Astrocyte of the cerebellum (primary cell): ENCODE data around the gene PITX2.

Experiments
- DNase-seq: peaks from one replicate; pipeline ENCODE4 v3.0.0-alpha.2; 2011; ENCODE audit warnings: low read depth
- H3K4me3 ChIP-seq: 2 replicates; pipeline ENCODE4 v1.5.1; 2011; ENCODE audit warnings: mild to moderate bottlenecking, low read depth, low read length, moderate library complexity
- CTCF ChIP-seq: IDR thresholded peaks from 2 replicates; pipeline ENCODE4 v1.5.1; 2012; ENCODE audit warnings: low read length, low read depth, moderate library complexity, mild to moderate bottlenecking; ENCODE audit errors: missing control alignments
- in situ Hi-C: cut with HindIII; loops from 2 replicates; pipeline ENCODE4 v1.10.0; 2017; ENCODE audit warnings: low sequenced_read_pairs

The PITX2 gene

DNA sequence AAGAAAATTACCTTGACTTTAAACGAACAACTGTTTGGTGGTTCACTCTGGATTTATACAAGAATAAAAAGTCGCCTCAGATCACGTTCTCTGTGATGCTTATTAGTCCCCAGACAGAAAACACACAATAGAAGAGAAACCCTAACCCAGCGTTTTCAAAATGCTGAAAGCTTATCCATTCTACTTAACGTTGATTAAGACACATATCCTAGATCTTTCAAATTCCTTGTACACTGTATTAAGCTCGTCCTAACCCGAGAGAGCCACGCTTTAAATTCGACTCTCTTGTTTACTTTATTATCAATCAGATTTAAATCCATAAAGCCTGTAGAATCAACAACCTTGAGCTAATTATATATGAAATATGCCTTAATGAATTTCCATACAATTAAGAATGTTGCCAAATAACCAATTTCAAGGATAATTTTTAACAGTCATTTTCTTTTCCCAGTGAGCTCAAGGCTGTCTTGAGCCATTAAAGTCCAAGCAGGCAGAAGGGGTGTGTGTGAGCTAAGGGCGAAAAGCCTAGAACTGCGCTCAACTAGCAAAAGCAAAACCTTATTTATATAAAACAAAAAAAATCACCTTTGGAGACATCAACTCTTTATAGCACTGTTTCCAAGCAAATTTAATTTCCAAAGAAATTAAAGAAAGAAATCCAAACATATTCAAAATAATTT lies 981 bp upstream of the PITX2 start:
- DNase-seq: no peak
- TF ChIP-seq CTCF: no peak
- no peak overlapping the region for H3K4me3 ChIP-seq
- in situ Hi-C loops: no loop called here

DNA sequence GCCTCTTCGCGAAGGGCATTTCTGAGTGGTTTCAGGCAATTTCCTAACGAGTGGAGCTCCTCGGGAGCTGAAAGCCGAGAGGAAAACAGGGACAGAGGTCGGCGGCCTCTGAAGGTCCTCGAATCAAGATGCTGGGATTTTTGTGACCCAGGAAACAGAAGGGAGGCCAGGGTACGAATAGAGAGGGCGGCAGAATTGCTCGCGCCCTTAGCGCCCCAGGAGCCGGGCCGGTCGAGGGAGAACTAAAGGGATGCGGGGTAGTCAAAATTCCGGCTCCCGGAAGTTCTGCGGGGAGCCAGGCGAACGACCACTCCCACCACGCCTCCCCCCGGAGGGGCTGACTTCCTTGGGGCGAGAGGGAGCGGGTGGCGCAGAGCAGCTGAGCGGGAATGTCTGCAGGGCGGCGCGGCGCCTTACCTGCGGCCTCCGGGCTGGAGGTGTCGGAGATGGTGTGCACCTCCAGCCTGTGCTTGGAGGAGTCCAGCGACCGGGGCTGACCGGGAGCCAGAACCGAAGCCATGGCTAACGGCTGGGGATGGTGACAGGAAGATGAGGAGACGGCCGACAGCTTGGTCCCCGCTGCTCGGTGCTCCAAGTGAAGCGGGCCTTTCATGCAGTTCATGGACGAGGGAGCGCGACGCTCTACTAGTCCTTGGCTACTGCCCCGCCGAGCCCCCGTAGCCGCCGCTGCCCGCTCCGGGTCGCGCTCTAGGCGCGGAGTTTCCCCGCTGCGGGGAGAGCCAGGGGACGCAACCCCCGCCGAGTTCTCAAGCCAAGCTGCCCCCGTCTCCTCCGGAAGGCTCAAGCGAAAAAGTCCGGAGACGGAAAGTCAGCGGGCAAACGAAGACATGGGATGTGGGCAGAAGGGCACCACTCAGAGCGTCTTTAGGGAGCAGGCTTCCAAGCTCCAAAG lies 782 bp downstream of the PITX2 start:
- DNase-seq: no peak
- peak overlapping the region; percentile 28 for H3K4me3 ChIP-seq
- in situ Hi-C loops: no loop called here
- TF ChIP-seq CTCF: no peak

DNA sequence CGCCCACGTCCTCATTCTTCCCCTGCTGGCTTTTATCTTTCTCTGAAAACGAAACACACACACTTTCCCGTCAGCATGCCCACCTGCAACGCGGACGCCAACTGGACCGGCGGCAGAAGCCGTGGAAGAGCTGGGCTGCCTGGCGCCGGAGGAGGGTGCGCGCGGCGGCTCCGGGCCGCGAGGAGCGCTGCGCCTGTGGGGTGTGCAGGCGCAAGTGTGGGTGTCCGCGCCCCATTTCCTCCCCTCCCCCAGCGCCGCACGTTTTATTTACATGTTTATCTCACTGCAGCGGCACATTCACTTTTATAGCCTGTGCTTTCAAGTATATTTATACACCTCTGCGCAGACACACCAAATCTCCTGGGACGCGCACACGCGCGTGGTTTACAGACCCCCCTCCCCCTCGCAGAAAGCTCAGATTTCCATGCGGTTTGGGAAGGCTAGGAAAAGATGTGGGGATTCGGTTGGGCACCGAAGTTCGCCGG lies 1.5 kb downstream of the PITX2 start:
- in situ Hi-C loops: no loop called here
- H3K4me3 ChIP-seq: no peak overlapping the region
- TF ChIP-seq CTCF: no peak
- no peak for DNase-seq

GRCh38 chr4:110620691-110621327 lies 2.1 kb downstream of the PITX2 start:
- TF ChIP-seq CTCF: peak; percentile 35
- no peak for DNase-seq
- H3K4me3 ChIP-seq: no peak overlapping the region
- in situ Hi-C loops: no loop called here

GRCh38 chr4:110620322-110620690 lies 2.6 kb downstream of the PITX2 start:
- no peak overlapping the region for H3K4me3 ChIP-seq
- no peak for TF ChIP-seq CTCF
- no peak for DNase-seq
- in situ Hi-C loops: no loop called here

DNA sequence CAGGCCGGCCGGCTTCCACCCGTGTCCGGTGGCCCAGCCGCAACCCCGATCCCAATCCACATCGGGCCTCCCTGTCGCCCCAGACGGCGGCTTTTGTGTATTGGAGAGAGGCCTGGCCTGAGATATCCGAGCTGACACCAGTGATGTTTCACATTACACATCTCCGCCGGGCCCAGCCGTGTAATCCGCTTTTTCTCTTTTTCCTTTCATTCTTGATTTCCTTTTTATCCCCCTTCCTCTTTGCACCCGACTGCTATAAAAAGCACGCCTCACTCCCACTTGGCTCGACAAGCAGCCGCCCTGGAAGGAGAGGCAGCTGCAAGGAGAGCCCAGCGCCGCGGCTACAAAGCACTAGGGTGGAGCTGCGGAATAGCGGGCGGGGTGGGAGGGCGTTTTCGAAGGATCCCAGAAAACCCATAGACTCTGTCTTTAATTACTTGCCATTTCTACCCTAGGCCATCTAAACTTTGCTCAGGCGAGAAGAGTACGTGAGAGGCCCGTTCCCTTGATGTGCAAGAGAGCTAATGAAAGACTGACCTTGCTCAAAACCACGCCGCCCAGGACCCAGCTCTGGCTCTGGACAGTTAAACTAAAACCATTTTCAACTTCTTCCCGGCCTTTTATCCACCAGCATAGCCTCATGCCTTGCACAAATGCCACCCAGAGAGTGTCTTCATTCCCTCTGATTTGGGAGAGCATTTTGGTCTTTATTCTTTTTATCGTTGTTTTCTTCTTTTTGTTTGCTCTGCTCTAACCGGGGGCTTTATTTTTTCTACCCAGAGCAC lies 3.2 kb downstream of the PITX2 start:
- no peak overlapping the region for H3K4me3 ChIP-seq
- DNase-seq: no peak
- TF ChIP-seq CTCF: no peak
- in situ Hi-C loops: no loop called here
